ENCODE results near the gene RBM3. TPM values are rescaled to one million over a fixed set of nuclear protein-coding genes. Genes with fewer than 3 reads are reported as not detected.

The RBM3 gene
- total and polyA plus RNA-seq, 2 experiments from 2014 or later = 64.8 to 135 TPM

GRCh38 chrX:48589482-48590162 is 15.3 kb downstream of the RBM3 start:
- Histone ChIP-seq H3K27me3 (no peaks in the 10 kb centered on the region), H2AFZ (no peak overlapping the region), H3K4me1 (ENCODE audit: insufficient read depth) (no peaks in the 10 kb centered on the region), H3K4me3 (no peak overlapping the region), H3K36me3 (replicated peaks; ENCODE audit: insufficient read depth, low read depth) (no peaks in the 10 kb centered on the region), H3K4me2 (no peak overlapping the region), H3K79me2 (no peaks in the 10 kb centered on the region), H3K9me2 (replicated peaks; ENCODE audit: insufficient read depth) (no peaks in the 10 kb centered on the region), H3K9me3 (ENCODE audit: low read depth) (no peaks in the 10 kb centered on the region), H3K27ac (peak overlapping the region; percentile 71), H4K20me1 (ENCODE audit: insufficient read depth, poor library complexity, severe bottlenecking) (no peaks in the 10 kb centered on the region)
- TF ChIP-seq CTCF (IDR thresholded peaks at IDR 0.05; ENCODE audit: poor library complexity) = no peak
- no peak for TF ChIP-seq EZH2 (IDR thresholded peaks at IDR 0.05; ENCODE audit: borderline replicate concordance)
- no peak for TF ChIP-seq EZH2phosphoT487 (IDR thresholded peaks at IDR 0.05; ENCODE audit: low read depth, severe bottlenecking, unreplicated experiment)
- no peak for DNase-seq (ENCODE audit: low spot score)
- 76% methylated on average over 13 of the region's 13 CpGs for WGBS (ENCODE audit: low lambda C conversion rate, missing lambda C conversion rate)

- Histone ChIP-seq H2AFZ (no peak overlapping the region), H3K4me1 (ENCODE audit: insufficient read depth) (no peaks in the 10 kb centered on the region), H3K27ac (peak overlapping the region; percentile 71), H3K9me3 (ENCODE audit: low read depth) (no peaks in the 10 kb centered on the region), H3K27me3 (no peaks in the 10 kb centered on the region), H3K79me2 (no peaks in the 10 kb centered on the region), H4K20me1 (ENCODE audit: insufficient read depth, poor library complexity, severe bottlenecking) (no peaks in the 10 kb centered on the region), H3K36me3 (replicated peaks; ENCODE audit: insufficient read depth, low read depth) (no peaks in the 10 kb centered on the region), H3K9me2 (replicated peaks; ENCODE audit: insufficient read depth) (no peaks in the 10 kb centered on the region), H3K4me3 (no peak overlapping the region), H3K4me2 (no peak overlapping the region)
- no peak for TF ChIP-seq EZH2 (IDR thresholded peaks at IDR 0.05; ENCODE audit: borderline replicate concordance)
- no peak for TF ChIP-seq EZH2phosphoT487 (IDR thresholded peaks at IDR 0.05; ENCODE audit: low read depth, severe bottlenecking, unreplicated experiment)
- TF ChIP-seq CTCF (IDR thresholded peaks at IDR 0.05; ENCODE audit: poor library complexity) = no peak
- DNase-seq (ENCODE audit: low spot score) = no peak
- 87% methylated on average over 21 of the region's 21 CpGs for WGBS (ENCODE audit: low lambda C conversion rate, missing lambda C conversion rate)
Measured at GRCh38 chrX:48590203-48591103, 16.2 kb downstream of the RBM3 start.

- no peak for TF ChIP-seq EZH2 (IDR thresholded peaks at IDR 0.05; ENCODE audit: borderline replicate concordance)
- TF ChIP-seq CTCF (IDR thresholded peaks at IDR 0.05; ENCODE audit: poor library complexity) = no peak
- TF ChIP-seq EZH2phosphoT487 (IDR thresholded peaks at IDR 0.05; ENCODE audit: low read depth, severe bottlenecking, unreplicated experiment) = no peak
- DNase-seq (ENCODE audit: low spot score) = peak; percentile 50
- Histone ChIP-seq H2AFZ (no peak overlapping the region), H3K27me3 (no peaks in the 10 kb centered on the region), H4K20me1 (ENCODE audit: insufficient read depth, poor library complexity, severe bottlenecking) (no peaks in the 10 kb centered on the region), H3K9me3 (ENCODE audit: low read depth) (no peaks in the 10 kb centered on the region), H3K4me1 (ENCODE audit: insufficient read depth) (no peaks in the 10 kb centered on the region), H3K9me2 (replicated peaks; ENCODE audit: insufficient read depth) (no peaks in the 10 kb centered on the region), H3K36me3 (replicated peaks; ENCODE audit: insufficient read depth, low read depth) (no peaks in the 10 kb centered on the region), H3K4me3 (no peak overlapping the region), H3K4me2 (no peak overlapping the region), H3K27ac (peak overlapping the region; percentile 71), H3K79me2 (no peaks in the 10 kb centered on the region)
- 79% methylated on average over 9 of the region's 9 CpGs for WGBS (ENCODE audit: low lambda C conversion rate, missing lambda C conversion rate)
Measured at GRCh38 chrX:48591255-48591791, 17.0 kb downstream of the RBM3 start.
